ENCODE data around the gene SYNC. TPM values are rescaled to one million over a fixed set of nuclear protein-coding genes. Genes with fewer than 3 reads are reported as not detected.
"Not testable (repeated sequence)": the region's sequence is repeated elsewhere in the genome, so short reads cannot be mapped to it uniquely, and the experiment has no call there.

The SYNC gene
- total and polyA plus RNA-seq, 2 donors (not counting 1 experiment from before 2014, with no cell fraction given), result 50.9 to 58.1 TPM

- peaks cover 2% of the 10 kb centered on the region for H3K4me1 ChIP-seq (ENCODE audit: control insufficient read depth, extremely low read depth, insufficient read depth, low read length)
- H4K20me1 ChIP-seq (ENCODE audit: control insufficient read depth, extremely low read depth, insufficient read depth, low read length), result no peaks in the 10 kb centered on the region
- no peak overlapping the region for H3K27ac ChIP-seq (ENCODE audit: insufficient read depth, low read length)
- H3K4me3 ChIP-seq (replicated peaks in 1 of 4; ENCODE audit: control extremely low read depth in 1 of 4, insufficient read depth in 1 of 4, low read depth in 3 of 4, low read length in 4 of 4), result no peak overlapping the region
- TF ChIP-seq EZH2 (IDR thresholded peaks at IDR 0.05; ENCODE audit: low read length, missing control alignments) (no peak), CTCF (conservative IDR thresholded peaks at IDR 0.05 in 1 of 2, IDR thresholded peaks at IDR 0.05 in 1 of 2; ENCODE audit: low read depth in 1 of 2, low read length in 2 of 2) (no peak)
- H3K27me3 ChIP-seq (ENCODE audit: control insufficient read depth, insufficient read depth, low read length), result no peaks in the 10 kb centered on the region
- peaks cover 10% of the 10 kb centered on the region for H3K36me3 ChIP-seq (ENCODE audit: control insufficient read depth, insufficient read depth, low read length)
- no peaks in the 10 kb centered on the region for H3K9me3 ChIP-seq (ENCODE audit: control insufficient read depth, insufficient read depth, low read depth, low read length)
- no peak for DNase-seq (ENCODE audit: low read depth in 2 of 2)
- H3K79me2 ChIP-seq (ENCODE audit: control insufficient read depth, insufficient read depth, low read length), result peaks cover 1% of the 10 kb centered on the region
- H2AFZ ChIP-seq (ENCODE audit: low read length), result no peak overlapping the region
- H3K4me2 ChIP-seq (ENCODE audit: extremely low read depth, insufficient read depth, low read length), result no peak overlapping the region
- no peak overlapping the region for H3K9ac ChIP-seq (ENCODE audit: insufficient read depth, low read length)
These were observed 21.9 kb downstream of the SYNC start for GRCh38 chr1:32680642-32681041.

GRCh38 chr1:32679993-32680392 lies 22.6 kb downstream of the SYNC start:
- H3K9ac ChIP-seq (ENCODE audit: insufficient read depth, low read length); H4K20me1 ChIP-seq (ENCODE audit: control insufficient read depth, extremely low read depth, insufficient read depth, low read length); H3K9me3 ChIP-seq (ENCODE audit: control insufficient read depth, insufficient read depth, low read depth, low read length); H3K4me3 ChIP-seq (replicated peaks in 1 of 4; ENCODE audit: control extremely low read depth in 1 of 4, insufficient read depth in 1 of 4, low read depth in 3 of 4, low read length in 4 of 4); H3K27ac ChIP-seq (ENCODE audit: insufficient read depth, low read length); H3K4me1 ChIP-seq (ENCODE audit: control insufficient read depth, extremely low read depth, insufficient read depth, low read length); H3K4me2 ChIP-seq (ENCODE audit: extremely low read depth, insufficient read depth, low read length); H2AFZ ChIP-seq (ENCODE audit: low read length); H3K79me2 ChIP-seq (ENCODE audit: control insufficient read depth, insufficient read depth, low read length); H3K27me3 ChIP-seq (ENCODE audit: control insufficient read depth, insufficient read depth, low read length); H3K36me3 ChIP-seq (ENCODE audit: control insufficient read depth, insufficient read depth, low read length); DNase-seq (ENCODE audit: low read depth in 2 of 2): not testable (repeated sequence)

- H3K36me3 ChIP-seq (ENCODE audit: control insufficient read depth, insufficient read depth, low read length), result peaks cover 5% of the 10 kb centered on the region
These were observed 25.6 kb downstream of the SYNC start for GRCh38 chr1:32676945-32677344.

GRCh38 chr1:32668716-32669115 lies 33.9 kb downstream of the SYNC start:
- not testable (repeated sequence) for H3K4me1 ChIP-seq (ENCODE audit: control insufficient read depth, extremely low read depth, insufficient read depth, low read length); DNase-seq (ENCODE audit: low read depth in 2 of 2); H2AFZ ChIP-seq (ENCODE audit: low read length); H3K79me2 ChIP-seq (ENCODE audit: control insufficient read depth, insufficient read depth, low read length); H3K4me2 ChIP-seq (ENCODE audit: extremely low read depth, insufficient read depth, low read length); H3K36me3 ChIP-seq (ENCODE audit: control insufficient read depth, insufficient read depth, low read length); H3K4me3 ChIP-seq (replicated peaks in 1 of 4; ENCODE audit: control extremely low read depth in 1 of 4, insufficient read depth in 1 of 4, low read depth in 3 of 4, low read length in 4 of 4); H3K27ac ChIP-seq (ENCODE audit: insufficient read depth, low read length); H3K9ac ChIP-seq (ENCODE audit: insufficient read depth, low read length); H3K27me3 ChIP-seq (ENCODE audit: control insufficient read depth, insufficient read depth, low read length); H3K9me3 ChIP-seq (ENCODE audit: control insufficient read depth, insufficient read depth, low read depth, low read length); H4K20me1 ChIP-seq (ENCODE audit: control insufficient read depth, extremely low read depth, insufficient read depth, low read length)

More at GRCh38 chr1:32676945-32677344, 25.6 kb downstream of the SYNC start:
- Histone ChIP-seq H3K27ac (ENCODE audit: insufficient read depth, low read length) (no peak overlapping the region), H3K4me3 (replicated peaks in 1 of 4; ENCODE audit: control extremely low read depth in 1 of 4, insufficient read depth in 1 of 4, low read depth in 3 of 4, low read length in 4 of 4) (no peak overlapping the region), H3K27me3 (ENCODE audit: control insufficient read depth, insufficient read depth, low read length) (no peaks in the 10 kb centered on the region), H3K79me2 (ENCODE audit: control insufficient read depth, insufficient read depth, low read length) (no peaks in the 10 kb centered on the region), H3K9ac (ENCODE audit: insufficient read depth, low read length) (no peak overlapping the region), H2AFZ (ENCODE audit: low read length) (no peak overlapping the region), H3K4me2 (ENCODE audit: extremely low read depth, insufficient read depth, low read length) (no peak overlapping the region), H4K20me1 (ENCODE audit: control insufficient read depth, extremely low read depth, insufficient read depth, low read length) (no peaks in the 10 kb centered on the region), H3K4me1 (ENCODE audit: control insufficient read depth, extremely low read depth, insufficient read depth, low read length) (no peaks in the 10 kb centered on the region), H3K9me3 (ENCODE audit: control insufficient read depth, insufficient read depth, low read depth, low read length) (no peaks in the 10 kb centered on the region)
- TF ChIP-seq CTCF (conservative IDR thresholded peaks at IDR 0.05 in 1 of 2, IDR thresholded peaks at IDR 0.05 in 1 of 2; ENCODE audit: low read depth in 1 of 2, low read length in 2 of 2) (no peak), EZH2 (IDR thresholded peaks at IDR 0.05; ENCODE audit: low read length, missing control alignments) (no peak)
- no peak for DNase-seq (ENCODE audit: low read depth in 2 of 2)
